Thyroid gland (tissue), 4 donors: ENCODE results near the gene GUK1. TPM values are rescaled to one million over a fixed set of nuclear protein-coding genes. Genes with fewer than 3 reads are reported as not detected.

Source experiments
- DNase-seq, 2 donors: peaks; one replicate each; pipeline ENCODE4 v3.0.0-alpha.2; 2019
- H3K27ac ChIP-seq, 3 donors: fragments of 200-600 bp; sonication (generic); 1 replicate in 2 of 3; 2 replicates in 1 of 3; pipeline ENCODE4 v1.5.1; 2016 to 2019; ENCODE audit warnings: mild to moderate bottlenecking in 1 of 3, moderate library complexity in 1 of 3
- H3K27me3 ChIP-seq: fragments of 200-600 bp; sonication (generic); one replicate; pipeline ENCODE4 v1.5.1; 2019
- H3K36me3 ChIP-seq, 2 donors: fragments of 200-600 bp; sonication (generic); one replicate each; pipeline ENCODE4 v1.5.1; 2016 to 2019
- H3K4me1 ChIP-seq, 2 donors: fragments of 200-600 bp; sonication (generic); one replicate each; pipeline ENCODE4 v1.5.1; 2017 to 2019
- H3K4me3 ChIP-seq, 3 donors: fragments of 200-600 bp; sonication (generic); replicated peaks in 1 of 3; 1 replicate in 2 of 3; 2 replicates in 1 of 3; pipeline ENCODE4 v1.5.1; 2016; ENCODE audit warnings: mild to moderate bottlenecking in 1 of 3
- H3K9me3 ChIP-seq: fragments of 200-600 bp; sonication (generic); one replicate; pipeline ENCODE4 v1.5.1; 2017
- POLR2A ChIP-seq, 2 donors: fragments of 450-650 bp; IDR thresholded peaks; one replicate each; pipeline ENCODE4 v1.6.1; 2017; ENCODE audit warnings: antibody characterized with exemption in 2 of 2, mild to moderate bottlenecking in 2 of 2, moderate library complexity in 1 of 2
- WGBS, 2 donors: methylation state at CpG; one replicate each; pipeline ENCODE4 v1.1.5; 2017; 5-methylcytosine and 5-hydroxymethylcytosine counted together
- intact Hi-C: fragments of 100-400 bp; cut with DNase I; formaldehyde crosslinking; loops from one replicate; pipeline ENCODE4 v1.15.1; 2023
- total RNA-seq, 4 donors: library from RNA; depleted of rRNA; stranded (reverse); fragments of >200 nt; gene quantifications; one replicate each; pipeline ENCODE4 v1.2.3, GENCODE V29; 2016
- TF ChIP-seq, protein P1 (sequence below), 6 experiments: fragments of 200-600 bp in 3 of 6; fragments of 450-650 bp in 3 of 6; sonication (generic) in 3 of 6; IDR thresholded peaks; one replicate each; pipeline ENCODE4 v1.5.1; 2016 to 2019; ENCODE audit warnings: antibody characterized with exemption in 6 of 6, mild to moderate bottlenecking in 2 of 6, inconsistent platforms in 1 of 6, moderate library complexity in 1 of 6

The GUK1 gene
- total RNA-seq, 4 donors from 2014 or later = 157 to 385 (median 283) TPM

DNA sequence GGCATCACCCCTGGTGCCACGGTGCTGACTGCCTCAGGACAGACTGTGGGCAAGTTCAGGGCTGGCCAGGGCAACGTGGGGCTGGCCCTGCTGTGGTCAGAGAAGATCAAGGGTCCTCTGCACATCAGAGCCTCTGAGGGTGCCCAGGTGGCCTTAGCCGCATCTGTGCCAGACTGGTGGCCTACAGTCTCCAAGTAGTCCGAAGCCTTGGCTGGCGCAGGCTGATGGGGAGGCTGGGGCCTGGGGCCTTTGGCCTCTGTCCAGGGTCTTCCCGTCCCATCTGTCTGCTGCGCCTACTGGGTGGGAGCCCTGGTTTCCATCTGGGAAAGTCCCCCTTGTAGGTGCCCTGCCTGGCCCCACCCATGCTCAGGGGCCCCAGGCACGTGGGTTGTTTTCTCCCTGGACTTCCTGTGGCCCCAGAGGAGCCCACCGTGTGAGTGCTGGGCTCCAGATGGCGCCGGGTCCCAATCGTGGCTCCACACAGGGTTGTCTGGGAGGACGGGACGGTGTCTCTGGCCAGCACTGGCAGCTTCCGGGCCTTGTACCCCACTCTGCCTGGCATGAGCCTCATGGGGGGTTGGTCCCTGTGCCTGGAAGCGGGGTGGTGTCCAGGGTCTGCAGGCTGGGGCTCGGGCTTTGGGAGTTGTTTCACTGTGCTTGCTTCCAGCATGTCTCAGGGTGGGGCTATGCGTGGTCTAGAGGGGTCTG is 35.4 kb downstream of the GUK1 start:
- Histone ChIP-seq H3K4me1 (peaks cover 0 to 4% of the 10 kb centered on the region in 2 donors), H3K27me3 (no peaks in the 10 kb centered on the region), H3K27ac (no peak overlapping the region), H3K9me3 (no peaks in the 10 kb centered on the region), H3K36me3 (peaks cover 7 to 10% of the 10 kb centered on the region in 2 donors), H3K4me3 (no peak overlapping the region)
- no peak for TF ChIP-seq POLR2A (IDR thresholded peaks at IDR 0.05)
- TF ChIP-seq, protein P1, sequence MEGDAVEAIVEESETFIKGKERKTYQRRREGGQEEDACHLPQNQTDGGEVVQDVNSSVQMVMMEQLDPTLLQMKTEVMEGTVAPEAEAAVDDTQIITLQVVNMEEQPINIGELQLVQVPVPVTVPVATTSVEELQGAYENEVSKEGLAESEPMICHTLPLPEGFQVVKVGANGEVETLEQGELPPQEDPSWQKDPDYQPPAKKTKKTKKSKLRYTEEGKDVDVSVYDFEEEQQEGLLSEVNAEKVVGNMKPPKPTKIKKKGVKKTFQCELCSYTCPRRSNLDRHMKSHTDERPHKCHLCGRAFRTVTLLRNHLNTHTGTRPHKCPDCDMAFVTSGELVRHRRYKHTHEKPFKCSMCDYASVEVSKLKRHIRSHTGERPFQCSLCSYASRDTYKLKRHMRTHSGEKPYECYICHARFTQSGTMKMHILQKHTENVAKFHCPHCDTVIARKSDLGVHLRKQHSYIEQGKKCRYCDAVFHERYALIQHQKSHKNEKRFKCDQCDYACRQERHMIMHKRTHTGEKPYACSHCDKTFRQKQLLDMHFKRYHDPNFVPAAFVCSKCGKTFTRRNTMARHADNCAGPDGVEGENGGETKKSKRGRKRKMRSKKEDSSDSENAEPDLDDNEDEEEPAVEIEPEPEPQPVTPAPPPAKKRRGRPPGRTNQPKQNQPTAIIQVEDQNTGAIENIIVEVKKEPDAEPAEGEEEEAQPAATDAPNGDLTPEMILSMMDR (IDR thresholded peaks at IDR 0.05) = no peak
- DNase-seq = no peak
- WGBS, 2 donors = 86 to 100% methylated on average over 5 to 9 of the region's 18 CpGs
- intact Hi-C loops = no loop called here

DNA sequence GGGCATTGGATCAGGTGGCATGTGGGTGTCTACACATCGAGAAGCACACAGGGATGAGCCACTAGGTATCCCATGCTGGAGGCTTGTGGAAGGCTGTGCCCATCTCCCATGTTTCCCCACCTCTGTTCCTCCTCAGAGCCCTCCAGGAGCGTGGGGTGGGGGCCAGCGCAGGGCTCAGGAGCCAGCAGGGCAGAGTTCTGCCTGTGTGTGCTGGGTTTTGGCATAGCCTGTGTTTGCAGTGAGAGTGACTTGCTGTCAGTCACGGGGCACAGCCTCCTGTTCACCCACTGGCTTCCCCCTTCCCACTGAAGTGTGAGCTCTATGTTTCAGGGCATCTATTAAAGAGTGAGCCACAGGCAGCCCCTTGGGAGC is 35.9 kb downstream of the GUK1 start:
- no peak for DNase-seq
- Histone ChIP-seq H3K36me3 (peaks cover 7 to 10% of the 10 kb centered on the region in 2 donors), H3K27ac (no peak overlapping the region), H3K4me1 (peaks cover 0 to 4% of the 10 kb centered on the region in 2 donors), H3K27me3 (no peaks in the 10 kb centered on the region), H3K4me3 (no peak overlapping the region), H3K9me3 (no peaks in the 10 kb centered on the region)
- no peak for TF ChIP-seq POLR2A (IDR thresholded peaks at IDR 0.05)
- intact Hi-C loops = no loop called here
- WGBS, 2 donors = 83 to 94% methylated on average over 2 to 3 of the region's 4 CpGs

DNA sequence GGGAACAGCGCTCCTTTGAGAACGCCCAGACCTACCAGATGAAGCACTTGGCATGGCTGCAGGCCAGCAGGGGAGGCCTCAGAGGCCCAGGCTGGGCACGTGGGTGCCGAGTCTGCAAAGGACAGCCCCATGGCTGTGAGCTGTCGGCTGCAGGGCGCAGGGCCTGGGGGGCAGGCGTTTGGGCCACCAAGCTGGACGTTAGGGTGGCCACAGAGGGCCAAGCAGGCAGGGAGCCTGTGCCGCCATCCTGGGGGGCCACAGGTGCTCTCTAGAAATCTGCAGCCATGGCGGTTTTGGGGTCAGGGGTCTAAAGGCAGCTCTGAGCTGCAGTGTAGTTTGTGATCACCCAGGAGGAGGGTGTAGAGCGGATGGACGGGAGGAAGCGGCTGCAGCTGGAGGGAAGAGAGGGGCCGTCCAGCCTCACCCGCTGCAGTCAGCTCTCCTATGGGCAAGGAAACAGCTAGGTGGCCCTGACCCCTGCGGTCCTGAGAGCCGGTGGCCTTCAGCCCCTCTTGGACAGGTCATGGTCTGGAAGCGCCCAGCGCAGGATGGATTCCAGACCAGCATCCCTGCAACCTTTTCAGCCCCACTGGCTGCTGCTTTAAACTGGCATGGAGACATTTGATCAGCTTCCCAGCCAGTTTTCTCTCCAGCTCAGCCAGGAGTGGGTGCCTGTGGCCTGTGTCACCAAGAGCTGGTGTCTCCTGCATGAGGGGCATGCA is 36.5 kb downstream of the GUK1 start:
- Histone ChIP-seq H3K27me3 (no peaks in the 10 kb centered on the region), H3K4me1 (peaks cover 0 to 4% of the 10 kb centered on the region in 2 donors), H3K4me3 (no peak overlapping the region), H3K9me3 (no peaks in the 10 kb centered on the region), H3K27ac (peak overlapping the region in 1 of 3 donors; percentile 48), H3K36me3 (peaks cover 7 to 10% of the 10 kb centered on the region in 2 donors)
- WGBS, 2 donors = 91 to 92% methylated on average over 9 to 15 of the region's 19 CpGs
- DNase-seq = peak in 1 of 2 donors; percentile 29
- intact Hi-C loops = no loop called here
- TF ChIP-seq, protein P1 (IDR thresholded peaks at IDR 0.05) = no peak
- TF ChIP-seq POLR2A (IDR thresholded peaks at IDR 0.05) = no peak

DNA sequence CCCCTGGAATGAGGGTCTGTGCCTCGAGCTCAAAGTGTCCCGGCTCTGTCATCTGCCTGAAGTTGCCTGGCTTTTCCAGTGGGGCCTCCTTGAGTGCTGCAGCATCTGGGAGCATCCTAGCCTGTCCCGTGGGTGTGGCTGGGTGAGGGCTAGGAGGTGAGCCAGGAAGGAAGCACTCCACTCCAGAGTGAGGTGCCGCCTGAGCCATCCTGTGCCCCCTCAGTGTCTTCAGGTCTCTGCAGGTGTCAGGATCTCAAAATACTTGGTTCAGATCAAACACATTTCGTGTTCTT is 37.0 kb downstream of the GUK1 start:
- Histone ChIP-seq H3K4me3 (no peak overlapping the region), H3K4me1 (peaks cover 0 to 4% of the 10 kb centered on the region in 2 donors), H3K36me3 (peaks cover 7 to 10% of the 10 kb centered on the region in 2 donors), H3K27ac (peak overlapping the region in 1 of 3 donors; percentile 48), H3K27me3 (no peaks in the 10 kb centered on the region), H3K9me3 (no peaks in the 10 kb centered on the region)
- 85 to 93% methylated on average over 5 of the region's 5 CpGs for whole genome bisulfite sequencing, 2 donors
- TF ChIP-seq, protein P1 (IDR thresholded peaks at IDR 0.05) = no peak
- no peak for TF ChIP-seq POLR2A (IDR thresholded peaks at IDR 0.05)
- DNase-seq = no peak
- intact Hi-C loops = no loop called here

DNA sequence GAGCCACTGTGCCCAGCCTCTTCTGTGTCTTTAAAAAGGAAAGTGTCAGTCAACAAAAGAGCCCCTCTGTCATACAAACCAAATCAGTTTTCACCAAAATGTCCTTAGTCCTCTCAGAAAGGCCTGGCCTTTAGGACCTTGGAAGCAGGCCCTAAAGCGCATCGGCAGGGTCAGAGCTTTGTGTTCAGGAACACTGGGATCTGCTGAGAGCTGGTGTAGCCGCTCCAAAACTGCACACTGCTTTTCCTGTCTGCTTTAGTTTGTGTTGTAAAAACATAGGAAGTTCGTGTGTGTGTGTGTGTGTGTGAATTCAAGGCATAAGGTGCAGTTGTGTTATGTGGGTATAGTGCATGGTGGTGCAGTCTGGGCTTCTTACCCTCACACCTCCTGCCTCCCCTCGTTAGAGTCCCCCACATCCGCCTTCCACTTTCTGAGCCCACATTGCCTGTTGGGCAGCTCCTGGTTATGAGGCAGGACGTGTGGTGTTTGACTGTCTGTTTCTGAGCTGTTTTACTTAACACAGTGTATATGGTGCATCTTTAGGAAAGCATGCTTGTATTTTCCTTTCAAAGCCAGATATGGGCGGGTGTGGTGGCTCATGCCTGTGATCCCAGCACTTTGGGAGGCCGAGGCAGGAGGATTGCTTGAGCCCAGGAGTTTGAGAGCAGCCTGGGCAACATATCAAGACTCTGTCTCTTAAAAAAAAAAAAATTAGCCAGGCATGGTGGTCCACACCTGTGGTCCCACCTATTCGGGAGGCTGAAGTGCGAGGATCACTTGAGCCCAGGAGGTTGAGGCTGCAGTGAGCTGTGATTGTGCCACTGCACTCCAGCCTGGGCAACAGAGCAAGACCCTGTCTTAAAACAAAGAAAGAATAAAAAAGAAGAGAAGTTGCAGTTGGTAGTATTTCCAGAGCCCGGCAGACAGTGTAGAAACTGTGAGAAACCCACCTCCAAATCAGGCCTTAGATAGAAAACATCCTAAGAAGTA is 37.9 kb downstream of the GUK1 start:
- WGBS, 2 donors = 82 to 87% methylated on average over 12 of the region's 12 CpGs
- no peak for DNase-seq
- Histone ChIP-seq H3K27ac (peak overlapping the region in 2 of 3 donors; percentile 48 to 54), H3K9me3 (no peaks in the 10 kb centered on the region), H3K4me1 (peaks cover 0 to 4% of the 10 kb centered on the region in 2 donors), H3K4me3 (no peak overlapping the region), H3K27me3 (no peaks in the 10 kb centered on the region), H3K36me3 (peaks cover 7 to 10% of the 10 kb centered on the region in 2 donors)
- intact Hi-C loops = no loop called here
- no peak for TF ChIP-seq POLR2A (IDR thresholded peaks at IDR 0.05)
- TF ChIP-seq, protein P1 (IDR thresholded peaks at IDR 0.05) = no peak
